GM12878 (cell line): ENCODE results near the gene IL16. TPM values are rescaled to one million over a fixed set of nuclear protein-coding genes. Genes with fewer than 3 reads are reported as not detected.

ENCODE experiments used
- ATAC-seq: fragments of 200-7000 bp; cut with Tn5 transposase; 3 replicates; pipeline ENCODE4 v1.9.1; 2020; ENCODE audit warnings: mild to moderate bottlenecking, moderate library complexity
- BruUV-seq: library from RNA; stranded (reverse); fragments of 400-500 nt; replicated peaks from 2 replicates; lab custom pipeline; 2021; lab: Mats Ljungman, UMichigan
- CTCF ChIA-PET: fragments of 300-600 bp; sonication (Branson Sonifier 250); formaldehyde crosslinking; extraction: SDS; loops from one replicate; lab custom pipeline; 2021; ENCODE audit warnings: inconsistent platforms; lab: Yijun Ruan, JAX
- POLR2A ChIA-PET: fragments of 350-600 bp; formaldehyde crosslinking; extraction: SDS; loops from one replicate; lab custom pipeline; 2021; ENCODE audit warnings: inconsistent platforms; lab: Charles Lee
- RAD21 ChIA-PET: fragments of 300-600 bp; sonication (Branson Sonifier 250); formaldehyde crosslinking; loops from one replicate; lab custom pipeline; 2023; ENCODE audit warnings: antibody characterized with exemption; ENCODE audit not compliant: unreplicated experiment; lab: Charles Lee
- SMC1A ChIA-PET: fragments of 300-600 bp; sonication (Branson Sonifier 250); formaldehyde crosslinking; loops from one replicate; lab custom pipeline; 2023; ENCODE audit not compliant: unreplicated experiment, uncharacterized antibody; lab: Charles Lee
- DNase-seq: peaks from one replicate; pipeline ENCODE4 v3.0.0-alpha.2; 2011; ENCODE audit warnings: low read depth, low spot score
- FAIRE-seq: peaks from 3 replicates; lab custom pipeline; 2011; peaks lifted over from hg19 to GRCh38; lab: Jason Lieb, UNC
- H2AFZ ChIP-seq: 2 replicates; pipeline ENCODE4 v1.6.0; 2011; ENCODE audit warnings: low read depth, low read length, control low read depth; ENCODE audit not compliant: control insufficient read depth
- H3K27ac ChIP-seq: 2 replicates; pipeline ENCODE4 v1.5.1; 2011; ENCODE audit warnings: control low read depth; ENCODE audit not compliant: control insufficient read depth, insufficient read depth
- H3K27me3 ChIP-seq, 2 experiments: replicated peaks in 1 of 2; 2 replicates each; pipeline versions ENCODE4 v1.6.0 to v1.6.1; 2011; ENCODE audit warnings: low read length in 1 of 2; ENCODE audit not compliant: control insufficient read depth in 2 of 2, insufficient read depth in 2 of 2
- H3K36me3 ChIP-seq, 2 experiments: 2 replicates each; pipeline ENCODE4 v1.5.1; 2011; ENCODE audit warnings: low read length in 1 of 2; ENCODE audit not compliant: control insufficient read depth in 2 of 2, insufficient read depth in 2 of 2
- H3K4me1 ChIP-seq: 2 replicates; pipeline ENCODE4 v1.6.1; 2011; ENCODE audit warnings: mild to moderate bottlenecking, low read length, moderate library complexity, mixed read lengths; ENCODE audit not compliant: control insufficient read depth, insufficient read depth
- H3K4me2 ChIP-seq: 2 replicates; pipeline ENCODE4 v1.6.0; 2011; ENCODE audit warnings: control low read depth; ENCODE audit not compliant: control insufficient read depth, insufficient read depth
- H3K4me3 ChIP-seq: fragments of 200-600 bp; sonication (generic); 2 replicates; pipeline ENCODE4 v1.5.1; 2016
- H3K79me2 ChIP-seq: 2 replicates; pipeline ENCODE4 v1.6.0; 2011; ENCODE audit warnings: low read length; ENCODE audit not compliant: control insufficient read depth, insufficient read depth
- H3K9ac ChIP-seq: 2 replicates; pipeline ENCODE4 v1.8.0; 2011; ENCODE audit warnings: low read length, control low read depth, mixed read lengths; ENCODE audit not compliant: control insufficient read depth, insufficient read depth
- H3K9me3 ChIP-seq: replicated peaks from 3 replicates; pipeline ENCODE4 v1.5.1; 2011; ENCODE audit warnings: mild to moderate bottlenecking, low read length; ENCODE audit not compliant: control insufficient read depth, insufficient read depth
- H4K20me1 ChIP-seq: 2 replicates; pipeline ENCODE4 v1.6.0; 2011; ENCODE audit not compliant: control insufficient read depth, insufficient read depth
- ASH2L ChIP-seq: fragments of 300-600, 200-600 bp; sonication (generic); IDR thresholded peaks from 2 replicates; pipeline ENCODE4 v1.6.1; 2017; ENCODE audit warnings: low read depth, mild to moderate bottlenecking, borderline replicate concordance
- BRCA1 ChIP-seq: IDR thresholded peaks from 2 replicates; pipeline ENCODE4 v1.6.1; 2011; ENCODE audit warnings: low read depth, low read length, improper control_type of control experiment
- CEBPZ ChIP-seq: fragments of 150-350 bp; IDR thresholded peaks from 2 replicates; pipeline ENCODE4 v1.6.1; 2016; ENCODE audit warnings: low read depth, low read length
- HDAC2 ChIP-seq: fragments of 200-600 bp; sonication (generic); IDR thresholded peaks from 2 replicates; pipeline ENCODE4 v1.6.1; 2017
- NKRF ChIP-seq: fragments of 450-650 bp; conservative IDR thresholded peaks from 2 replicates; pipeline ENCODE4 v1.6.1; 2017; ENCODE audit warnings: mild to moderate bottlenecking, moderate library complexity
- RAD51 ChIP-seq: fragments of 450-650 bp; IDR thresholded peaks from 2 replicates; pipeline ENCODE4 v1.6.1; 2016; ENCODE audit warnings: moderate library complexity, mild to moderate bottlenecking, inconsistent platforms
- RFX5 ChIP-seq: IDR thresholded peaks from 2 replicates; pipeline ENCODE4 v1.6.1; 2011; ENCODE audit warnings: low read depth, low read length, improper control_type of control experiment
- SMAD1 ChIP-seq: fragments of 450-650 bp; IDR thresholded peaks from 2 replicates; pipeline ENCODE4 v1.6.1; 2018; ENCODE audit warnings: mild to moderate bottlenecking, low read depth; ENCODE audit not compliant: partially characterized antibody
- SMC3 ChIP-seq: IDR thresholded peaks from 2 replicates; pipeline ENCODE4 v1.6.1; 2011; ENCODE audit warnings: low read length, improper control_type of control experiment, borderline replicate concordance
- TARDBP ChIP-seq: IDR thresholded peaks from 2 replicates; pipeline ENCODE4 v1.6.1; 2016; ENCODE audit warnings: borderline replicate concordance
- ZBTB40 ChIP-seq: fragments of 450-650 bp; IDR thresholded peaks from 2 replicates; pipeline ENCODE4 v1.6.1; 2016; ENCODE audit warnings: mild to moderate bottlenecking, moderate library complexity, borderline replicate concordance
- ZNF274 ChIP-seq: IDR thresholded peaks from one replicate; pipeline ENCODE4 v1.8.0; 2011; ENCODE audit not compliant: insufficient read length, insufficient read depth
- ZNF384 ChIP-seq: IDR thresholded peaks from 2 replicates; pipeline ENCODE4 v1.6.1; 2012; ENCODE audit warnings: low read depth, mild to moderate bottlenecking, low read length, improper control_type of control experiment, borderline replicate concordance
- WGBS: methylation state at CpG from one replicate; pipeline ENCODE4 v1.1.6; 2016; ENCODE audit warnings: low lambda C conversion rate; ENCODE audit not compliant: insufficient replicate concordance, insufficient coverage; ENCODE audit errors: missing lambda C conversion rate; 5-methylcytosine and 5-hydroxymethylcytosine counted together
- in situ Hi-C: fragments of 300-500 bp; cut with MboI; formaldehyde crosslinking; loops from 9 replicates; pipeline ENCODE4 v1.14.3; 2018; ENCODE audit warnings: mixed read lengths
- intact Hi-C: fragments of 100-400 bp; cut with micrococcal nuclease; formaldehyde crosslinking; loops from one replicate; pipeline ENCODE4 v1.14.2; 2022; ENCODE audit not compliant: unreplicated experiment
- polyA plus RNA-seq, 11 experiments: library from polyadenylated mRNA; depleted of rRNA in 4 of 11; unstranded in 6 of 11; stranded (reverse) in 5 of 11; fragments of >200 nt; fragmentation: Nextera tagmentation in 4 of 11; fragmentation: Illumina TruSeq in 1 of 11; extraction: Ambion mirVana in 4 of 11; extraction: Trizol in 1 of 11; gene quantifications; 1 replicate in 1 of 11; 2 replicates in 10 of 11; pipeline versions ENCODE4 v1.2.1 to v1.2.3, GENCODE V29; 2011 to 2016; ENCODE audit warnings: inconsistent platforms in 2 of 11, missing spikeins in 2 of 11, low read depth in 1 of 11
- total RNA-seq, 4 experiments: library from RNA; depleted of rRNA in 3 of 4; stranded (reverse); fragments of >200 nt in 3 of 4; fragmentation: Illumina TruSeq in 1 of 4; extraction: Trizol in 1 of 4; gene quantifications; 2 replicates each; pipeline versions ENCODE4 v1.2.1 to v1.2.3, GENCODE V29; 2013 to 2021

Gene IL16
- total and polyA plus RNA-seq, 10 of the 15 experiments (the other 5 are each of a cell fraction or from before 2014, with no cell fraction given): 21.7 to 206 (median 44.5) TPM

DNA sequence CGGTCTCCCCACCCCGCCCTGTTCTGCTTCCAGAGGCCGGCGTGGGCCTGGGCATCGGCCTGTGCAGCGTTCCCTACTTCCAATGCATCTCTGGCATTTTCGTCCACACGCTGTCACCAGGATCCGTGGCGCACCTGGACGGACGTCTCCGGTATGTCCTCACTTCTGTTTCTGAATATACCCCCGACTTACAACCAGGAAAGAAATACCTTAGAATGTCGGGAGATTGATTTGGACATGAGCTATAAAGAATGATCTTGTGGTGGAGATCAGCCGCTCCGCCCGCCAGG is 85.9 kb downstream of the IL16 start (continued):
- TF ChIP-seq SMC3 (no peak), CEBPZ (no peak), RAD51 (no peak), BRCA1 (no peak), HDAC2 (no peak), ZNF274 (no peak), RFX5 (no peak), ZNF384 (no peak), ASH2L (no peak)

GRCh38 chr15:81282911-81283310 is 86.2 kb downstream of the IL16 start:
- no peaks in the 10 kb centered on the region for H4K20me1 ChIP-seq
- ChIA-PET CTCF (interaction anchor here (0.6 to 2.4 kb wide), 7 partner anchors 8 to 54 kb away, joined by 3 to 13 read pairs (median 8); no protein-coding TSS in a partner anchor), RAD21 (interaction anchor here (1.1 to 2.2 kb wide), 4 partner anchors 8 to 52 kb away, joined by 3 to 9 read pairs (median 7); no protein-coding TSS in a partner anchor), POLR2A (interaction anchor here (2.3 kb wide), 1 partner anchor 9 kb away, joined by 5 read pairs; no protein-coding TSS in a partner anchor), SMC1A (interaction anchor here (2.2 to 2.6 kb wide), 2 partner anchors 10 to 44 kb away, joined by 7 to 12 read pairs; no protein-coding TSS in a partner anchor)
- FAIRE-seq (no peak), DNase-seq (no peak), ATAC-seq (no peak)
- no TSS peak for BruUV-seq
- no peak overlapping the region for H3K4me3 ChIP-seq
- 100% methylated on average over 5 of the region's 5 CpGs for WGBS
- H3K27ac ChIP-seq: no peak overlapping the region
- in situ Hi-C loops (loop anchor here (10.0 to 25.0 kb wide), 3 partner anchors 762 to 1929 kb away; partner anchors contain the start of genes HDGFL3 and MEX3B), intact Hi-C loops (no loop called here)
- H3K36me3 ChIP-seq: no peaks in the 10 kb centered on the region
- no peak overlapping the region for H2AFZ ChIP-seq
- H3K9me3 ChIP-seq: no peaks in the 10 kb centered on the region; the same call in 2 of the 3 replicates
- no peaks in the 10 kb centered on the region for H3K27me3 ChIP-seq
- no peak overlapping the region for H3K9ac ChIP-seq
- no peaks in the 10 kb centered on the region for H3K79me2 ChIP-seq
- TF ChIP-seq NKRF (no peak), ZNF384 (no peak), SMAD1 (no peak), ZBTB40 (no peak), TARDBP (no peak)
- no peak overlapping the region for H3K4me2 ChIP-seq
- H3K4me1 ChIP-seq: peaks cover 30% of the 10 kb centered on the region
